ENCODE results near the gene PCDHGC5.

The PCDHGC5 gene

DNA sequence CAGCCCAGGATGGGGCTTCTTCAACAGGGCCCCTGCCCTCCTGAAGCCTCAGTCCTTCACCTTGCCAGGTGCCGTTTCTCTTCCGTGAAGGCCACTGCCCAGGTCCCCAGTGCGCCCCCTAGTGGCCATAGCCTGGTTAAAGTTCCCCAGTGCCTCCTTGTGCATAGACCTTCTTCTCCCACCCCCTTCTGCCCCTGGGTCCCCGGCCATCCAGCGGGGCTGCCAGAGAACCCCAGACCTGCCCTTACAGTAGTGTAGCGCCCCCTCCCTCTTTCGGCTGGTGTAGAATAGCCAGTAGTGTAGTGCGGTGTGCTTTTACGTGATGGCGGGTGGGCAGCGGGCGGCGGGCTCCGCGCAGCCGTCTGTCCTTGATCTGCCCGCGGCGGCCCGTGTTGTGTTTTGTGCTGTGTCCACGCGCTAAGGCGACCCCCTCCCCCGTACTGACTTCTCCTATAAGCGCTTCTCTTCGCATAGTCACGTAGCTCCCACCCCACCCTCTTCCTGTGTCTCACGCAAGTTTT is 23.6 kb downstream of the PCDHGC5 start:
- H3K4me3 ChIP-seq (ENCODE audit: low read depth, low read length) = no peak overlapping the region
- DNase-seq (ENCODE audit: low read depth) = peak; percentile 31
- TF ChIP-seq, protein P1, sequence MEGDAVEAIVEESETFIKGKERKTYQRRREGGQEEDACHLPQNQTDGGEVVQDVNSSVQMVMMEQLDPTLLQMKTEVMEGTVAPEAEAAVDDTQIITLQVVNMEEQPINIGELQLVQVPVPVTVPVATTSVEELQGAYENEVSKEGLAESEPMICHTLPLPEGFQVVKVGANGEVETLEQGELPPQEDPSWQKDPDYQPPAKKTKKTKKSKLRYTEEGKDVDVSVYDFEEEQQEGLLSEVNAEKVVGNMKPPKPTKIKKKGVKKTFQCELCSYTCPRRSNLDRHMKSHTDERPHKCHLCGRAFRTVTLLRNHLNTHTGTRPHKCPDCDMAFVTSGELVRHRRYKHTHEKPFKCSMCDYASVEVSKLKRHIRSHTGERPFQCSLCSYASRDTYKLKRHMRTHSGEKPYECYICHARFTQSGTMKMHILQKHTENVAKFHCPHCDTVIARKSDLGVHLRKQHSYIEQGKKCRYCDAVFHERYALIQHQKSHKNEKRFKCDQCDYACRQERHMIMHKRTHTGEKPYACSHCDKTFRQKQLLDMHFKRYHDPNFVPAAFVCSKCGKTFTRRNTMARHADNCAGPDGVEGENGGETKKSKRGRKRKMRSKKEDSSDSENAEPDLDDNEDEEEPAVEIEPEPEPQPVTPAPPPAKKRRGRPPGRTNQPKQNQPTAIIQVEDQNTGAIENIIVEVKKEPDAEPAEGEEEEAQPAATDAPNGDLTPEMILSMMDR (IDR thresholded peaks at IDR 0.05; ENCODE audit: control insufficient read depth, extremely low read depth, insufficient read depth) = peak; percentile 84

DNA sequence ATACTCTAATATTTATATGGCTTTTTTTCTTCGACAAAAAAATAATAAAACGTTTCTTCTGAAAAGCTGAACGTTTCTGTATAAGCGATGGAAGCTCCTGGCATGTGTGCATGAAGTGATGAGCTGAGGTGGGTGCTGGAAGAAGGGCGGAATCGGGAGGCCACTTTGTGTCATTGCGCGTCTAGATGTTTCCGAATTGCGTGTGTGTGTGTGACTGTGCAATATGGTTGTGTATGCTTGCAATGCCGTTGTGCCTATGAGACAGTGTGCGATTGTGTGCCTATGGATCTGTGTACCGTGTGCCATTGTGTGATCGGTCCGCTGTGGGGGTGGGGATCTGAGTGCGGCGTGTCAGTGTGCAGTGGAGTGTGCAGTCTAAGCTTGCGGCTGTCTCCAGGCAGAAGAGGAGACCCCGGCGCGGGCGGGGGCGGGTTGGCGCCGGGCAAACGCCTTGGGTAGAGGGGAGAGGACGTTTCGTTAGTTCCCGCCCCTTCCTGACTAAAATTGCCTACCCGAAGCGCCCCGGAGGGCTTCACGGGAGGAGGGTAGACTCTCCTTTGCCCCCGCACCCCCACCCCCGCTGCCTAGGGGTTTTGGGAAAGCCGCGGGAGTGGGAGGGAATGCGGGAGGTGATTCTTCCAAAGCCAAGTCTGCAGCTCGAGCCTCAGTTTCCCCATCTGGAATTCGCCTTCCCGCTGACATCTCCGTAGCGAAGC is 24.2 kb downstream of the PCDHGC5 start:
- no peak overlapping the region for H3K4me3 ChIP-seq (ENCODE audit: low read depth, low read length)
- TF ChIP-seq, protein P1 (IDR thresholded peaks at IDR 0.05; ENCODE audit: control insufficient read depth, extremely low read depth, insufficient read depth) = no peak
- no peak for DNase-seq (ENCODE audit: low read depth)

DNA sequence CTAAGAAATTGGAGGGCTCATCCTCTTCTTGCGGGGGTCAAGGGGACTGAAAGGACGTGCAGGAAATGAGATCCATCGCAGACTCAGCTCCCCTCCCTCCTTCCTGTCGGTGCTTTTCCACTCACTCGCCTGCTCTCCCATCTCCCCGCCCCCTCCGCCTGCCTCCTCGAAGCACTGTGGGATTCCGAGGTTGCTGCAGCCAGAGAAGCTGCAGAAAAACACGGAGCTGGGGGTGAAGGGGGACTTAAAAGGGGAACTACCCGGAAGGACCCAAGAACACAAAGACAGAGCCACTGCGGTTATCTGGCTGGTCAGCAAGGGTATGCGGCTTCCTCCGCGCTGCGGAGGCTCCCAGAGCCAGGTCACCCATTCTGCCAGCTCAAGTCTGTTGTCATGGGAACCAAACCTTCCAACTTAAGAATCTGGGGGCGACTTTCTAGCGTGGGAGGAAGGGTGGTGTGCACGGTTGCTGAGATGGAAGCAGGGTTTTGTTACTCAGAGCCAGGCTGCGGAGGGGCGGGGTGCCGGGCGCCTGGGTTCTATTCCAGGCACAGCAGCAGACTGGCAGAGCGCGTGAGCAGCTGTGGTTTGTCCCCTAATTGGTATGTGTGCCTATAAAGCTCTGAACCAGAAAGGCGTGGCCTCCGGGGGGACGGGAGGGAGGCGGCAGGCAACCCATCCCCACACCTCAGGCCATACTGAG is 24.9 kb downstream of the PCDHGC5 start:
- TF ChIP-seq, protein P1 (IDR thresholded peaks at IDR 0.05; ENCODE audit: control insufficient read depth, extremely low read depth, insufficient read depth) = no peak
- no peak for DNase-seq (ENCODE audit: low read depth)
- H3K4me3 ChIP-seq (ENCODE audit: low read depth, low read length) = no peak overlapping the region

DNA sequence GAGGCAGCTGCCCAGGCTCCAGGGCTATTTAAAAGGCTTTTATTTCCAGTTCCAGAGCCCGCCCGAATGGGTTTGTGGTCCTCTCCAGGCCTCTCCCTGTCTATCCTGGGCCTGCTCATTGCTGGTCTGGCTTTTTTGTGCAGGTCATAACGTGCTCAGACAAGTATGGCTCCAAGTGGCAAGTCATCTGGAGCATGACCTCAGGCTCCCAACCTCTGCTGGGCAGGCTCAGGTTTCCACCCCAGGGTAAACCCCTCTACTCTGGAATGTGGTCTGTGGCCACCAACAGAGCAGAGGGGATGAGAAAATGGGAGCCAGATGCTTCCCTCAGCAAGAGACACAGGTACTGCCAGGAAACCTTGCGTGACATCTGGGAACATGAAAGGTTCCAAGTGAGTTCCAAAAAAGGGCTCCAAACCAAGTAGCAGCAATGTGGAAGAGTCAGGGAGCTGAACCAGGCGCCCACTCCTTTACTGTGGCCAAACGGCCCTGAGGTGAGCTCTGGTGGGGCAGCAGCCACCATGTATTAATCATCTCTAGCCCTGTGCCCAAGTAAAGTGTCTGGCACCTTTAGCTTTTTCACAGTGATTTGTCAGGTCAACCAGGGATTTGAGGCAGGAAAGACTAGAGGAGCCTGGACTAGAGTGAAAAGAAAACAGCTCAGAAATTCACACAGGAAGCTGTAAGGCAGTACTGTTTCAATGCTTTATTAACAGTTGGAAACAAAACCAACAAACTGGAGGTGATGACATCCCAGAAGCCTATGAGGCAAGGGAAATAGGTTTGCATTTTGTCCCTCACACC is 25.7 kb downstream of the PCDHGC5 start:
- TF ChIP-seq, protein P1 (IDR thresholded peaks at IDR 0.05; ENCODE audit: control insufficient read depth, extremely low read depth, insufficient read depth) = no peak
- no peak overlapping the region for H3K4me3 ChIP-seq (ENCODE audit: low read depth, low read length)
- no peak for DNase-seq (ENCODE audit: low read depth)

DNA sequence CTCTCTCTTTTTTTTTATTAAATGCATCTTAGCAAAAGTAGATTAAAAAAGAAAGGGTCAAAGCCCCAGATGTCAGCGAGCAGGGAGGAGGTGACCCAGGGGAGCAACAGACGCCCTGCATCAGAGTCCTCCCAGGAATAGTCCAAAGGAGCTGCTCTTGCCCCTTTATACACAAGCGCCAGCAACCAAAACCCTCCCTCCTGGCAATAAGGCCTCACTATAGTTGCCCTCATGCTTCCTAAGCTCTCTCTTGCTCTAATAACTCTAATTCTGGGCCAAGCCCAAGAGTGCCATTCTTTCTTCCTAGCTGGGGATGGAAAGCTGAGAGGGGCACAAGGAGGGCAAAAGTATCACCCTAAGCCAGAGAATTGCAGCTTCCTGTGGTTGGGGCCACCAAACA is 26.3 kb downstream of the PCDHGC5 start:
- DNase-seq (ENCODE audit: low read depth) = no peak
- H3K4me3 ChIP-seq (ENCODE audit: low read depth, low read length) = no peak overlapping the region
- TF ChIP-seq, protein P1 (IDR thresholded peaks at IDR 0.05; ENCODE audit: control insufficient read depth, extremely low read depth, insufficient read depth) = no peak

DNA sequence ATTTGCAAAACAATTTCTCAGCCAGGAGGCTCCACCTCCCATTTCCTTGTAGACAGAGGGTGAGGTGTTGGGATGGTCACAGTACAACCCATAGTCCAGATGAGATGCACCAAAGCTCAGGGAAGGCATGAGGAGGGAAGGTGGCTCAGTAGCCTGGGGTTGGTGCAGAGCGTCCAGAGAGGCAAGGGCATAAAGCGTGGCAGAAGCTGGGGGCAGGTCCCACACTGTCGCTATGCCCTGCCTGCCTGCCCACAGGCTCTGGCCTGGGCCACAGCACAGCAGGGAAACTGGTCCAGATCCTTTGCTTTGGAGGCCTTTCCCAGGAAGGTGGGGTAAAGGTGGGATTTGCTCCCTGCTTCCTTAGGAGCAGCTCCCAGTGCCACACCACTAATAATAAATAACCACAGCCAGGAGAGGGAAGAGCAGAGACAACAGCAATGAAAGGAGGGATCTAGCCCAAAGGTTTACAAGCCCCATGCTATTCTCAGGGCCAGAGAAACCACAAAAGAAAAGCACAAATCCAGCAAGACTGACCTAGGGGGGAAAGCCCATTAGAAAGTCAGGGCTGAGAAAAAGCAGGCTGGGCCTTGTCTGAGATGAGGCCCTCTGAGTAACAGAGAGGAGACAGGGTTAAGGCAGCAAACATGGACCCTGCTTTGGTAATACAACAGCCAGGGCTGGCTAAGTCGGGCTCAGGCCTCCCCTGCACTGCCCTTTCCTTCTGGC is 27.2 kb downstream of the PCDHGC5 start:
- H3K4me3 ChIP-seq (ENCODE audit: low read depth, low read length) = no peak overlapping the region
- TF ChIP-seq, protein P1 (IDR thresholded peaks at IDR 0.05; ENCODE audit: control insufficient read depth, extremely low read depth, insufficient read depth) = no peak
- DNase-seq (ENCODE audit: low read depth) = no peak
